Suprapubic skin (tissue), 4 donors: Measurements from ENCODE around the gene CARHSP1. TPM values are rescaled to one million over a fixed set of nuclear protein-coding genes. Genes with fewer than 3 reads are reported as not detected.

Experiments used
- DNase-seq, 2 donors: peaks; one replicate each; pipeline ENCODE4 v3.0.0-alpha.2; 2019; ENCODE audit warnings: low spot score in 2 of 2
- H3K27ac ChIP-seq: fragments of 200-600 bp; sonication (generic); one replicate; pipeline ENCODE4 v1.5.1; 2019
- H3K27me3 ChIP-seq: fragments of 200-600 bp; sonication (generic); one replicate; pipeline ENCODE4 v1.5.1; 2019
- H3K36me3 ChIP-seq: fragments of 200-600 bp; sonication (generic); one replicate; pipeline ENCODE4 v1.5.1; 2019
- H3K4me1 ChIP-seq: fragments of 200-600 bp; sonication (generic); one replicate; pipeline ENCODE4 v1.5.1; 2019
- H3K4me3 ChIP-seq: fragments of 200-600 bp; sonication (generic); one replicate; pipeline ENCODE4 v1.5.1; 2019; ENCODE audit warnings: mild to moderate bottlenecking
- H3K9me3 ChIP-seq: fragments of 200-600 bp; sonication (generic); one replicate; pipeline ENCODE4 v1.5.1; 2019
- EP300 ChIP-seq: sonication (generic); formaldehyde crosslinking; IDR thresholded peaks from one replicate; pipeline ENCODE4 v1.6.1; 2017; ENCODE audit warnings: antibody characterized with exemption
- POLR2A ChIP-seq, 2 donors: fragments of 450-650 bp; IDR thresholded peaks; one replicate each; pipeline ENCODE4 v1.6.1; 2017; ENCODE audit warnings: antibody characterized with exemption in 2 of 2, mild to moderate bottlenecking in 2 of 2, moderate library complexity in 2 of 2
- POLR2AphosphoS5 ChIP-seq, 3 donors: sonication (generic); formaldehyde crosslinking; IDR thresholded peaks; one replicate each; pipeline ENCODE4 v1.6.1; 2017; ENCODE audit warnings: antibody characterized with exemption in 3 of 3
- WGBS: methylation state at CpG from one replicate; pipeline ENCODE4 v1.1.5; 2018; 5-methylcytosine and 5-hydroxymethylcytosine counted together
- total RNA-seq, 4 donors: library from RNA; depleted of rRNA; stranded (reverse); fragments of >200 nt; gene quantifications; one replicate each; pipeline ENCODE4 v1.1.0, GENCODE V29; 2016
- TF ChIP-seq, protein P1 (sequence below), 2 donors: fragments of 200-600 bp in 1 of 2; fragments of 450-650 bp in 1 of 2; sonication (generic) in 1 of 2; IDR thresholded peaks; one replicate each; pipeline ENCODE4 v1.5.1; 2016 to 2019; ENCODE audit warnings: antibody characterized with exemption in 2 of 2, mild to moderate bottlenecking in 1 of 2, moderate library complexity in 1 of 2

CARHSP1 gene
- total RNA-seq, 4 donors from 2014 or later, result 32.7 to 60.8 (median 41.5) TPM

DNA sequence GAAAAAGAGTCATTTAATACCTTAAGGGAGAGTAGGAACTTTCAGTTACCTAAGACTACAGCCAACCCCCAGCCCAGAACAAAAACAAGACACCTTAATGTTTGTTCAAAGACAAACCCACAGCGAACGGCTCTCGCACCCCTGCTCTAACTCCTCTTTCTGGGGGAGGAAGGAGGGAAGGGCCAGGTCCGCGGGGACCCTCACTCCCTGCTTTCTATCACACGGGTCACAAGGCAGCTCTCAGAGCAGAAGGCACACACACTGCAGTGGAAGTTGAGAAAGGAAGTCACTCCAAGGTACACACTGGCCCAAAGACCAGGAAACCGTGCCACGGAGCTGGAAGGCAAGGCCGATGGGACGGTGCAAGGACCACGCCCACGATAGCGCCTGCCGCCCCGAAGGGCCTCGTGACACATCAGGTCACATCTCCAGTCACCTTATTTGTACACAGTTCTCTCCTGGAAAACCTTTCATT is 23.3 kb upstream of the CARHSP1 start:
- WGBS, result 78% methylated on average over 16 of the region's 16 CpGs
- DNase-seq, result no peak

DNA sequence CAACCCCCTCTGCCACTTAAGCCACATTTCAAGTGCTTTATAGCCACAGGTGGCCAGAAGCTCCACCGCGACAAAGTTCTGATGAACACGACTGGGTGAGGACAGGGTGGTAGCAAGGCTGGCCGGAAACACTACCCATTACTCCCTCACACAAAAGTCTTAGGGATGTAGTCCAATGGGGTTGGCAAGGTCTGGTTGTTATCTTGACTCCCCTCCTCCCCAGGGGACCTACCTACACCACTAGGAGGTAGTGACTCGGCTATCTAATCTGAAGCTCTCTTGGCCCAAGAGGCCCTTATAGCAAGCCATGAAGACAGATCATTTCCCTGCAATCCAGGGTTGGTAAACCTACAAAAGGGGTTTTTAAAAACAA is 21.7 kb upstream of the CARHSP1 start:
- Histone ChIP-seq H3K4me3 (no peak overlapping the region), H3K27ac (no peak overlapping the region), H3K4me1 (peaks cover 6% of the 10 kb centered on the region), H3K9me3 (no peaks in the 10 kb centered on the region), H3K27me3 (no peaks in the 10 kb centered on the region), H3K36me3 (peaks cover 63% of the 10 kb centered on the region)
- WGBS, result 95% methylated on average over 5 of the region's 5 CpGs
- DNase-seq, result no peak
- TF ChIP-seq, protein P1, sequence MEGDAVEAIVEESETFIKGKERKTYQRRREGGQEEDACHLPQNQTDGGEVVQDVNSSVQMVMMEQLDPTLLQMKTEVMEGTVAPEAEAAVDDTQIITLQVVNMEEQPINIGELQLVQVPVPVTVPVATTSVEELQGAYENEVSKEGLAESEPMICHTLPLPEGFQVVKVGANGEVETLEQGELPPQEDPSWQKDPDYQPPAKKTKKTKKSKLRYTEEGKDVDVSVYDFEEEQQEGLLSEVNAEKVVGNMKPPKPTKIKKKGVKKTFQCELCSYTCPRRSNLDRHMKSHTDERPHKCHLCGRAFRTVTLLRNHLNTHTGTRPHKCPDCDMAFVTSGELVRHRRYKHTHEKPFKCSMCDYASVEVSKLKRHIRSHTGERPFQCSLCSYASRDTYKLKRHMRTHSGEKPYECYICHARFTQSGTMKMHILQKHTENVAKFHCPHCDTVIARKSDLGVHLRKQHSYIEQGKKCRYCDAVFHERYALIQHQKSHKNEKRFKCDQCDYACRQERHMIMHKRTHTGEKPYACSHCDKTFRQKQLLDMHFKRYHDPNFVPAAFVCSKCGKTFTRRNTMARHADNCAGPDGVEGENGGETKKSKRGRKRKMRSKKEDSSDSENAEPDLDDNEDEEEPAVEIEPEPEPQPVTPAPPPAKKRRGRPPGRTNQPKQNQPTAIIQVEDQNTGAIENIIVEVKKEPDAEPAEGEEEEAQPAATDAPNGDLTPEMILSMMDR (IDR thresholded peaks at IDR 0.05), result no peak
- no peak for TF ChIP-seq POLR2A (IDR thresholded peaks at IDR 0.05)
- TF ChIP-seq EP300, result no peak
- TF ChIP-seq POLR2AphosphoS5 (IDR thresholded peaks at IDR 0.05), result no peak

More for the DNA sequence above, 23.3 kb upstream of the CARHSP1 start:
- no peaks in the 10 kb centered on the region for H3K9me3 ChIP-seq
- peaks cover 79% of the 10 kb centered on the region for H3K36me3 ChIP-seq
- no peak overlapping the region for H3K27ac ChIP-seq
- TF ChIP-seq POLR2A (IDR thresholded peaks at IDR 0.05) (no peak), POLR2AphosphoS5 (IDR thresholded peaks at IDR 0.05) (no peak)
- TF ChIP-seq, protein P1 (IDR thresholded peaks at IDR 0.05), result no peak
- no peaks in the 10 kb centered on the region for H3K4me1 ChIP-seq
- H3K4me3 ChIP-seq, result no peak overlapping the region
- H3K27me3 ChIP-seq, result no peaks in the 10 kb centered on the region

DNA sequence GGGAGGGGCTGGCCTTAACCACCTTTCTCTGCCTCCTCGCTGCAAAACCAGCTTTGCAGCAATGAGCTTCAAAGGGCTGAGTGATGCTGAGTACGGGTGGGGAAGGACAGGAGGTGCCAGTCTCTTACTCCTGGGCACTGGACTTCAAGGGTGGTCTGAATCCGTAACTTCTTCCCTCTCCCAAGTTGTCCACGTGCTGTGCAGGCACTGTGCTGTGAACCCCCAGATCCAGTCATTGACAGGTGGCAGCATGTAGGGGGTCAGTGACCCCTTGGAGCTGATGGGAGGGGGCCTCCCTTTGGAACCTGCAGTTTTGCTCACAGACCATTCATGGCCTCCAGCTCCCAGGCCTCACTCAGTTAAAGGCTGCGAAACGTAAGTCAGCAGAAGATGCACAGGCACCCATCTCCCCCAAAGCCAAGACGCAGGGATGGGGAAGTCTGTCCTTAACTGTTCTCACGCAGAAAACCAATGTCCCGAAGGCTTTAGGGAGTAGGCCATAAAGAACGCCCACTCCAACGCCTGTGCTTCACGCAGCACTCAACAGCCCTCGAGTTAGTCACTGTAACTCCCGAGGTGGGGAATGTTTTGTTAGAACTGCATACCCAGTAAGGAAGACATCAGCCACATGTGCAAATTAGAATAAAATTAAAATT is 21.2 kb upstream of the CARHSP1 start:
- peaks cover 10% of the 10 kb centered on the region for H3K4me1 ChIP-seq
- peaks cover 58% of the 10 kb centered on the region for H3K36me3 ChIP-seq
- no peak for DNase-seq
- no peaks in the 10 kb centered on the region for H3K9me3 ChIP-seq
- H3K27me3 ChIP-seq, result no peaks in the 10 kb centered on the region
- no peak overlapping the region for H3K4me3 ChIP-seq
- H3K27ac ChIP-seq, result no peak overlapping the region
- no peak for TF ChIP-seq EP300
- TF ChIP-seq POLR2A (IDR thresholded peaks at IDR 0.05), result no peak
- TF ChIP-seq POLR2AphosphoS5 (IDR thresholded peaks at IDR 0.05), result no peak
- TF ChIP-seq, protein P1 (IDR thresholded peaks at IDR 0.05), result no peak
- WGBS, result 80% methylated on average over 14 of the region's 14 CpGs

DNA sequence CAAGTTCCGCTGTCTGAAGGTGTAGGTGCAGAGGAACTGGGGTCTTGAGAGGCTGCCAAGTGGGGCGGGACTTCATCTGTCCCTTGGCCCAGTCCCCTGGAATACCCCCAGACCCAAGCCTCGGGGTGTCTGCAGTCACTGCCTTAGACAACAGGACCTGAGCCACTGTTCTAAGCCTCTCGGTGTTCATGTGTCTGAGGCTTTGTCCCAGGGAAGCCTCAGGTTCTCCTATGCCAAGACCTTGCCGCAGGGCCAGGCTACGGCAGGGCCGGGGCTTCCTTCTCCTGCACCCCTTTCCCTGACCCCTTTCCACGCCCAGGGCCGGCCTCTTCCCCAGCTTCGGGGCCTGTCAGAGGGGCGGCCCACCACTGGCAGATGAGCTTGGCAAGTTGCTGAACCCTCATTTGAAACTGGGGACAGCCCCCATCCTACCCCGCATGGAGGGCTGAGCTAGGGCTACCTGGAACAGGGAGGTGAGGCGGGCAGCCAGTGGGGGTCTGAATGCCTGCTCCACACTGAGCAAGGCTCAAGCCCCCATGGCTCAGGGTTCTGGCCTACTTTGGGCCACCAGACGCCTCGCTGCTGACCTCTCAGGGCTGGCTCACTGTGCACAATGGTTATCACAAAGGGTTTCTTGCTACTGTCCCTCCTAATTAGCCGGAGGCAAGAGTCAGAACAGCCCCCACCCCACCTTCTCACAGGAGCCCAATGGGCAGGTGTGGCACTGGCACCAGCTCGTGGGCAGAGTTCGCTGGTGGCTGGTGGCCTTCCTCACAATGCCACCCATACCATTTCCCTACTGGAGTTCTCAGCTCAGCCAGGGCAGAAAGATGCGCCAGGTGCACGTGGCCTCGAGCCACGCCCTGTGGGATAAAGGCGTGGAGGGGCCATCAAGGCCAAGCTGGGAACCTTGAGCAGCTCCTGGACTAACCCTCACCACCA is 20.4 kb upstream of the CARHSP1 start:
- 81% methylated on average over 19 of the region's 23 CpGs for WGBS

More for the DNA sequence above, 20.4 kb upstream of the CARHSP1 start:
- Histone ChIP-seq H3K4me1 (peaks cover 18% of the 10 kb centered on the region), H3K36me3 (peaks cover 50% of the 10 kb centered on the region), H3K4me3 (no peak overlapping the region), H3K9me3 (no peaks in the 10 kb centered on the region), H3K27me3 (peaks cover 4% of the 10 kb centered on the region), H3K27ac (no peak overlapping the region)
- TF ChIP-seq POLR2AphosphoS5 (IDR thresholded peaks at IDR 0.05) (no peak), POLR2A (IDR thresholded peaks at IDR 0.05) (no peak), EP300 (no peak)
- TF ChIP-seq, protein P1 (IDR thresholded peaks at IDR 0.05), result no peak
- no peak for DNase-seq
